ENCODE results near the gene IGFBP6.

DNA sequence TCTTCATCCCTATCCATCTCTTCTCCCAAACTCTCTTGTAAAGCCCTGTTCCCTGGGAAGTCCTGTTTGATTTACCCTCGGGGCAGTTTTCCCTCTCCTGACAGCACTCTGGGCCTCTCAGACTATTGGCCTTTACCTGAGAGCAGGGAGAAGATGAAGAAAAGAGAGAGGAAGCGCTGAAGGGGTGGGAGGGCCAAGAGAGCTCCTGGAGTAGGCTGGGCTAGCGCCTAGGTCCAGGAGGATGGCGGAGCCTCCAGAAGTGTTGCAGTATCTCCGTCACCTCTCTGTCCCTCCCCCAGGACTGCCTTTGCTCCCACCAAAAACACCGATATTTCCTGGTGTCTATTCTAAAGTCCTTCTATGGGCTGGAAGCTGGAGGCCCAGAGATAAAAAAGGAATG lies 5.7 kb upstream of the IGFBP6 start:
- TF ChIP-seq, protein P1, sequence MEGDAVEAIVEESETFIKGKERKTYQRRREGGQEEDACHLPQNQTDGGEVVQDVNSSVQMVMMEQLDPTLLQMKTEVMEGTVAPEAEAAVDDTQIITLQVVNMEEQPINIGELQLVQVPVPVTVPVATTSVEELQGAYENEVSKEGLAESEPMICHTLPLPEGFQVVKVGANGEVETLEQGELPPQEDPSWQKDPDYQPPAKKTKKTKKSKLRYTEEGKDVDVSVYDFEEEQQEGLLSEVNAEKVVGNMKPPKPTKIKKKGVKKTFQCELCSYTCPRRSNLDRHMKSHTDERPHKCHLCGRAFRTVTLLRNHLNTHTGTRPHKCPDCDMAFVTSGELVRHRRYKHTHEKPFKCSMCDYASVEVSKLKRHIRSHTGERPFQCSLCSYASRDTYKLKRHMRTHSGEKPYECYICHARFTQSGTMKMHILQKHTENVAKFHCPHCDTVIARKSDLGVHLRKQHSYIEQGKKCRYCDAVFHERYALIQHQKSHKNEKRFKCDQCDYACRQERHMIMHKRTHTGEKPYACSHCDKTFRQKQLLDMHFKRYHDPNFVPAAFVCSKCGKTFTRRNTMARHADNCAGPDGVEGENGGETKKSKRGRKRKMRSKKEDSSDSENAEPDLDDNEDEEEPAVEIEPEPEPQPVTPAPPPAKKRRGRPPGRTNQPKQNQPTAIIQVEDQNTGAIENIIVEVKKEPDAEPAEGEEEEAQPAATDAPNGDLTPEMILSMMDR (IDR thresholded peaks at IDR 0.05; ENCODE audit: poor library complexity, severe bottlenecking): no peak
- TF ChIP-seq EZH2 (IDR thresholded peaks at IDR 0.05; ENCODE audit: borderline replicate concordance, insufficient read depth, low read length, poor library complexity, severe bottlenecking): no peak
- TF ChIP-seq RAD21 (conservative IDR thresholded peaks at IDR 0.05): no peak
- no peak for TF ChIP-seq POLR2AphosphoS5 (IDR thresholded peaks at IDR 0.05)

Measured in neural cell (in vitro differentiated cells).